ENCODE results near the gene TMEM82.

DNA sequence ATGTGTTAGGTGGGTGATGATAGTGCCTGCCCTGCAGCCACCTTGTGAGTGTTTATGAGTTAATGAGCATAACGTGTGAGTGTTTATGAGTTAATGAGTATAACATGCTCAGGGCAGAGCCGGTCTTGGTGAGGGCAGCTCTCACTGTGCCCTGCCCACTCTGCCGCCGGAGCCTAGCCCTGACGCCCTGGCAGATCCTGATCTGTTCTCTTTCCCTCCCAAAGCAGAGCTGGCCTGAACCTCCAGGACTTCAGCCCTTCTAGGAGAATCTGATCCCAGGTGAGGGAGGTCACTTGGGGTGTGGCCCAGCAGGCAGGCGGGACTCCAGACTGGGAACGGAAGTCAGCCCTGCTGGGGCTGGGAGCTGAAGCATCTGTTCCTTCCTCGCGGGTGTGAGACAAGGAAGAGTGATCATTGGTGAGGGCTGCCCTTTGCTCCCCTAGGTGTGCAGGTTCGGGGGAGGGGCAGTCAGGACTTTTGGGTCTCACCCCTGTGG is 22.0 kb downstream of the TMEM82 start:
- TF ChIP-seq ZNF335 (tag by site-specific recombination; conservative IDR thresholded peaks at IDR 0.05), result no peak
- TF ChIP-seq ZNF768 (tag by site-specific recombination; IDR thresholded peaks at IDR 0.05), result no peak
- no peak for TF ChIP-seq ZNF558 (tag by site-specific recombination; IDR thresholded peaks at IDR 0.05)
- TF ChIP-seq KLF1 (tag by site-specific recombination; IDR thresholded peaks at IDR 0.05), result 0 out of 2 replicates have a peak, but pooled peaks have one; percentile 50
- no peak for TF ChIP-seq CTCF (tag by site-specific recombination; IDR thresholded peaks at IDR 0.05)
